Suppressor macrophage (primary cell): ENCODE measurements around the gene UTS2B.

ENCODE experiments used
- DNase-seq, 4 experiments: peaks; one replicate each; pipeline ENCODE4 v3.0.0-alpha.2; 2020 to 2022

UTS2B gene

GRCh38 chr3:191238321-191238817, 92.0 kb downstream of the UTS2B start:
- DNase-seq: no peak

GRCh38 chr3:191237047-191237882, 93.1 kb downstream of the UTS2B start:
- DNase-seq: no peak

- no peak for DNase-seq
These were observed 93.7 kb downstream of the UTS2B start for GRCh38 chr3:191236646-191237045.

- no peak for DNase-seq
These were observed 94.7 kb downstream of the UTS2B start for GRCh38 chr3:191235331-191236314.

GRCh38 chr3:191234216-191234615, 96.1 kb downstream of the UTS2B start:
- DNase-seq: no peak

GRCh38 chr3:191227541-191227940, 102.8 kb downstream of the UTS2B start:
- DNase-seq: no peak

- no peak for DNase-seq
These were observed 108.7 kb downstream of the UTS2B start for GRCh38 chr3:191221638-191222037.

- no peak for DNase-seq
These were observed 109.4 kb downstream of the UTS2B start for GRCh38 chr3:191220908-191221307.

GRCh38 chr3:191217301-191217700, 113.0 kb downstream of the UTS2B start:
- no peak for DNase-seq
